KMS-11 (cell line): ENCODE results near the gene TMEM51.

Experiments used
- H2AFZ ChIP-seq: fragments of 200-600 bp; sonication (generic); 2 replicates; pipeline ENCODE4 v1.6.1; 2016; ENCODE audit warnings: antibody characterized with exemption, mixed run types, low read depth
- H3K27ac ChIP-seq: fragments of 200-600 bp; sonication (generic); 2 replicates; pipeline ENCODE4 v1.6.1; 2016; ENCODE audit warnings: mild to moderate bottlenecking, mixed run types
- H3K27me3 ChIP-seq: fragments of 200-600 bp; sonication (generic); 2 replicates; pipeline ENCODE4 v1.6.1; 2017; ENCODE audit warnings: mild to moderate bottlenecking, low read depth, mixed run types, moderate library complexity; ENCODE audit not compliant: insufficient read depth
- H3K36me3 ChIP-seq: fragments of 200-600 bp; sonication (generic); 2 replicates; pipeline ENCODE4 v1.6.1; 2017; ENCODE audit warnings: mild to moderate bottlenecking, mixed run types; ENCODE audit not compliant: insufficient read depth
- H3K4me1 ChIP-seq: fragments of 200-600 bp; sonication (generic); 2 replicates; pipeline ENCODE4 v1.6.1; 2016; ENCODE audit warnings: mild to moderate bottlenecking, low read depth, mixed run types; ENCODE audit not compliant: poor library complexity, severe bottlenecking
- H3K4me2 ChIP-seq: fragments of 200-600 bp; sonication (generic); 2 replicates; pipeline ENCODE4 v1.7.0; 2016; ENCODE audit warnings: mild to moderate bottlenecking, mixed run types
- H3K4me3 ChIP-seq: fragments of 200-600 bp; sonication (generic); IDR thresholded peaks from 2 replicates; pipeline ENCODE4 v1.6.1; 2017; ENCODE audit warnings: low read depth, low read length, mixed read lengths; ENCODE audit not compliant: insufficient read depth
- H3K79me2 ChIP-seq: fragments of 200-600 bp; sonication (generic); 2 replicates; pipeline ENCODE4 v1.6.1; 2016; ENCODE audit warnings: low read depth, mixed run types; ENCODE audit not compliant: insufficient read depth
- H3K9ac ChIP-seq: fragments of 200-600 bp; sonication (generic); 2 replicates; pipeline ENCODE4 v1.6.1; 2016; ENCODE audit warnings: mild to moderate bottlenecking, mixed run types
- H4K20me1 ChIP-seq: fragments of 200-600 bp; sonication (generic); 2 replicates; pipeline ENCODE4 v1.6.1; 2016; ENCODE audit warnings: mild to moderate bottlenecking, mixed run types; ENCODE audit not compliant: insufficient read depth
- CTCF ChIP-seq: fragments of 200-600 bp; sonication (generic); conservative IDR thresholded peaks from 2 replicates; pipeline ENCODE4 v1.6.1; 2017; ENCODE audit warnings: low read depth, mild to moderate bottlenecking, antibody characterized with exemption, low read length, moderate library complexity, mixed read lengths

The TMEM51 gene

GRCh38 chr1:15153184-15153841 lies at the start of gene TMEM51:
Gene TMEM51, plus strand, starts transcription at chr1:15153747. Its CDS starts 61,341 bp downstream, at chr1:15215088.
- Histone ChIP-seq H2AFZ (peak within 1 kb of the TSS; percentile 75), H3K4me2 (peak within 1 kb of the TSS; percentile 60; the same call in 1 of the 2 replicates), H3K27ac (no peak within 1 kb of the TSS), H3K27me3 (no peaks in the 10 kb centered on the region), H3K36me3 (no peaks in the 10 kb centered on the region), H4K20me1 (no peaks in the 10 kb centered on the region), H3K4me1 (peaks cover 40% of the 10 kb centered on the region), H3K9ac (no peak within 1 kb of the TSS), H3K79me2 (no peaks in the 10 kb centered on the region), H3K4me3 (peak within 1 kb of the TSS; percentile 62)
- TF ChIP-seq CTCF = no peak

GRCh38 chr1:15103906-15104305 lies 49.6 kb upstream of the TMEM51 start:
- Histone ChIP-seq H3K79me2 (no peaks in the 10 kb centered on the region), H3K4me3 (no peak overlapping the region), H2AFZ (no peak overlapping the region), H3K4me2 (no peak overlapping the region), H4K20me1 (no peaks in the 10 kb centered on the region), H3K9ac (no peak overlapping the region), H3K27me3 (peaks cover 7% of the 10 kb centered on the region; the same call in 1 of the 2 replicates), H3K4me1 (no peaks in the 10 kb centered on the region), H3K27ac (no peak overlapping the region), H3K36me3 (no peaks in the 10 kb centered on the region)
- TF ChIP-seq CTCF = no peak

- Histone ChIP-seq H3K4me2 (no peak overlapping the region), H3K27me3 (peaks cover 5% of the 10 kb centered on the region; the same call in 1 of the 2 replicates), H3K4me1 (no peaks in the 10 kb centered on the region), H3K36me3 (no peaks in the 10 kb centered on the region), H2AFZ (no peak overlapping the region), H3K9ac (no peak overlapping the region), H3K27ac (no peak overlapping the region), H4K20me1 (no peaks in the 10 kb centered on the region), H3K79me2 (no peaks in the 10 kb centered on the region), H3K4me3 (no peak overlapping the region)
- TF ChIP-seq CTCF = no peak
Measured at GRCh38 chr1:15104768-15105167, 48.8 kb upstream of the TMEM51 start.

- Histone ChIP-seq H3K4me3 (no peak overlapping the region), H3K79me2 (no peaks in the 10 kb centered on the region), H3K27me3 (no peaks in the 10 kb centered on the region; the same call in 1 of the 2 replicates), H3K4me2 (no peak overlapping the region), H3K27ac (no peak overlapping the region), H3K9ac (no peak overlapping the region), H3K4me1 (no peaks in the 10 kb centered on the region), H3K36me3 (no peaks in the 10 kb centered on the region), H2AFZ (no peak overlapping the region), H4K20me1 (no peaks in the 10 kb centered on the region)
- TF ChIP-seq CTCF = no peak
Measured at GRCh38 chr1:15106608-15107007, 46.9 kb upstream of the TMEM51 start.
